ENCODE measurements around the gene CGB2. TPM values are rescaled to one million over a fixed set of nuclear protein-coding genes. Genes with fewer than 3 reads are reported as not detected.

CGB2 gene
- total RNA-seq, 4 donors from 2014 or later, result not detected

DNA sequence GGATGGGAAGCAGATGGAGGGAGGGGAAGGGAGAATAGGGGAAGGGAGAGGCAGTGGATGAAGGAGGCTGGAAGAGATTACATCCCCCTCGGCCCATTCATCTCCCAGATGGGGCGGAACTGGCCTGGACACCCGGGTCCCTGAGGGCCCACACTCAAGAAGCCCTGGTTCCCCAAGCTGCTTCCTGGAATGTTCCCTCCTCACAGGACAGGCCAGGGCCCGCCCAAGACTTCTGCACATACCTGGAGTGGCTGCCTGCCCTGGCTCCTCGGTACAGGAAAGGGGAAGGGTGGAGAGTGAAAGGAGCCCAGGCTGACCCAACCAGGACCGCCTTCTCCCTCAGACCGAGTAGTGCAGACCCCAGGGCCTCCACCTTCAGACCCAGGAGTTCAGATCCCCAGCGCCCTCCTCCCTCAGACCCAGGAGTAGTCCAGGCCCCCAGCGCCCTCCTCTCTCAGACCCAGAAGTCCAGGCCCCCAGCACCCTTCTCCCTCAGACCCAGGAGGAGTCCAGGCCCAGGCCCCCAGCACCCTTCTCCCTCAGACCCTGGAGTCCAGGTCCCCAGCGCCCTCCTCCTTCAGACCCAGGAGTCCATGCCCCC, 32.4 kb downstream of the CGB2 start:
- no peak overlapping the region for H3K4me3 ChIP-seq

GRCh38 chr19:49064768-49065611, 33.3 kb downstream of the CGB2 start, which contains the start of gene NTF4:
Gene NTF4, minus strand, starts transcription at chr19:49064818. Its CDS starts 2,821 bp downstream, at chr19:49061997.
- peak within 1 kb of the TSS in 3 of 4 donors; percentile 28 to 34 (median 30) for H3K4me3 ChIP-seq
- H3K4me1 ChIP-seq, result peaks cover 0 to 11% (median 5%) of the 10 kb centered on the region in 4 donors
- H3K27me3 ChIP-seq, result peaks cover 0 to 15% of the 10 kb centered on the region in 2 donors
- DNase-seq, result no peak
- no peak within 1 kb of the TSS for H3K27ac ChIP-seq
- H3K9me3 ChIP-seq, result no peaks in the 10 kb centered on the region
- H3K36me3 ChIP-seq, result no peaks in the 10 kb centered on the region
- no peak for TF ChIP-seq POLR2A (IDR thresholded peaks at IDR 0.05)
- TF ChIP-seq, protein P1, sequence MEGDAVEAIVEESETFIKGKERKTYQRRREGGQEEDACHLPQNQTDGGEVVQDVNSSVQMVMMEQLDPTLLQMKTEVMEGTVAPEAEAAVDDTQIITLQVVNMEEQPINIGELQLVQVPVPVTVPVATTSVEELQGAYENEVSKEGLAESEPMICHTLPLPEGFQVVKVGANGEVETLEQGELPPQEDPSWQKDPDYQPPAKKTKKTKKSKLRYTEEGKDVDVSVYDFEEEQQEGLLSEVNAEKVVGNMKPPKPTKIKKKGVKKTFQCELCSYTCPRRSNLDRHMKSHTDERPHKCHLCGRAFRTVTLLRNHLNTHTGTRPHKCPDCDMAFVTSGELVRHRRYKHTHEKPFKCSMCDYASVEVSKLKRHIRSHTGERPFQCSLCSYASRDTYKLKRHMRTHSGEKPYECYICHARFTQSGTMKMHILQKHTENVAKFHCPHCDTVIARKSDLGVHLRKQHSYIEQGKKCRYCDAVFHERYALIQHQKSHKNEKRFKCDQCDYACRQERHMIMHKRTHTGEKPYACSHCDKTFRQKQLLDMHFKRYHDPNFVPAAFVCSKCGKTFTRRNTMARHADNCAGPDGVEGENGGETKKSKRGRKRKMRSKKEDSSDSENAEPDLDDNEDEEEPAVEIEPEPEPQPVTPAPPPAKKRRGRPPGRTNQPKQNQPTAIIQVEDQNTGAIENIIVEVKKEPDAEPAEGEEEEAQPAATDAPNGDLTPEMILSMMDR (IDR thresholded peaks at IDR 0.05), result no peak

More for the DNA sequence above, 32.4 kb downstream of the CGB2 start:
- Histone ChIP-seq H3K4me1 (peaks cover 0 to 11% (median 5%) of the 10 kb centered on the region in 4 donors), H3K9me3 (no peaks in the 10 kb centered on the region), H3K27ac (no peak overlapping the region), H3K27me3 (peaks cover 0 to 15% of the 10 kb centered on the region in 2 donors), H3K36me3 (no peaks in the 10 kb centered on the region)
- DNase-seq, result no peak
- TF ChIP-seq, protein P1 (IDR thresholded peaks at IDR 0.05), result no peak
- no peak for TF ChIP-seq POLR2A (IDR thresholded peaks at IDR 0.05)

DNA sequence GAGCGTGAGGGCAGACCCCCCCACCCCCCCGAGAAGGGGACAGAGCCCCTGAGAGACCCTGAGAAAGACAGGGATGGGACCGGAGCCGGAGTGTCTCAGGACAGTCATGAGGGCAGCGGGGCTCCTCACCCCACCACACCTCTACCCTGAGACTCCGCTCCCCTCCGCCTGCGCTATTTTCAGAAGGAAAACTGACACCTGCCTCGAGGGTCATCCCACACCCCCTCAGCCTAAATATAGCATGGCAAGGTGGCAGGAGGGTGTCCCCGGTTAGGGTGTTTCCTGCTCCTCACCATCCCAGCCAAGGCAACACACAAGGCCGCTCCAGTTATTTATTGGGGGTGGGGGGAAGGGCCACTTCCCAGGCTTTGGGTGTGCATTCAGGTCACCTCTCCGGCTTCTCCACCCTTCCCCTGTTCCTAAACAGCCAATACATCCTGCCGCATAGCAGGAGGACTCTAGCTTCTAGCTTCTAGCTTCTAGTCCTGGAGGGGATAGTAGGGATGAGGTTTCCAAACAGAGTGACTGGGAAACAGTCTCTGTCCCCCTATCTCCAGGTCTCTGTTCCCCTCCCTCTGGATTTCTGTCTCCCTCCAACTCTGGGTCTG, 34.3 kb downstream of the CGB2 start:
- TF ChIP-seq POLR2A (IDR thresholded peaks at IDR 0.05), result no peak
- TF ChIP-seq, protein P1 (IDR thresholded peaks at IDR 0.05), result no peak
- no peaks in the 10 kb centered on the region for H3K9me3 ChIP-seq
- peaks cover 0 to 11% (median 5%) of the 10 kb centered on the region in 4 donors for H3K4me1 ChIP-seq
- DNase-seq, result no peak
- peaks cover 0 to 15% of the 10 kb centered on the region in 2 donors for H3K27me3 ChIP-seq
- no peak overlapping the region for H3K4me3 ChIP-seq
- H3K27ac ChIP-seq, result no peak overlapping the region
- H3K36me3 ChIP-seq, result no peaks in the 10 kb centered on the region

GRCh38 chr19:49067554-49067953, 35.9 kb downstream of the CGB2 start:
- DNase-seq, result no peak
- H3K4me1 ChIP-seq, result peaks cover 0 to 15% (median 5%) of the 10 kb centered on the region in 4 donors
- H3K9me3 ChIP-seq, result no peaks in the 10 kb centered on the region
- no peak overlapping the region for H3K27ac ChIP-seq
- peaks cover 0 to 26% of the 10 kb centered on the region in 2 donors for H3K27me3 ChIP-seq
- TF ChIP-seq POLR2A (IDR thresholded peaks at IDR 0.05), result no peak
- TF ChIP-seq, protein P1 (IDR thresholded peaks at IDR 0.05), result no peak
- no peaks in the 10 kb centered on the region for H3K36me3 ChIP-seq
- no peak overlapping the region for H3K4me3 ChIP-seq

GRCh38 chr19:49069026-49069425, 37.3 kb downstream of the CGB2 start:
- Histone ChIP-seq H3K36me3 (no peaks in the 10 kb centered on the region), H3K27me3 (peaks cover 0 to 36% of the 10 kb centered on the region in 2 donors), H3K4me3 (no peak overlapping the region), H3K27ac (no peak overlapping the region), H3K9me3 (no peaks in the 10 kb centered on the region), H3K4me1 (peaks cover 0 to 15% (median 5%) of the 10 kb centered on the region in 4 donors)
- no peak for TF ChIP-seq POLR2A (IDR thresholded peaks at IDR 0.05)
- TF ChIP-seq, protein P1 (IDR thresholded peaks at IDR 0.05), result no peak
- DNase-seq, result no peak
